ENCODE data around the gene NFYC. TPM values are rescaled to one million over a fixed set of nuclear protein-coding genes. Genes with fewer than 3 reads are reported as not detected.
"Not testable (repeated sequence)": the region's sequence is repeated elsewhere in the genome, so short reads cannot be mapped to it uniquely, and the experiment has no call there.

Gene NFYC
- total RNA-seq, 1 donor from 2014 or later: 32.5 TPM

DNA sequence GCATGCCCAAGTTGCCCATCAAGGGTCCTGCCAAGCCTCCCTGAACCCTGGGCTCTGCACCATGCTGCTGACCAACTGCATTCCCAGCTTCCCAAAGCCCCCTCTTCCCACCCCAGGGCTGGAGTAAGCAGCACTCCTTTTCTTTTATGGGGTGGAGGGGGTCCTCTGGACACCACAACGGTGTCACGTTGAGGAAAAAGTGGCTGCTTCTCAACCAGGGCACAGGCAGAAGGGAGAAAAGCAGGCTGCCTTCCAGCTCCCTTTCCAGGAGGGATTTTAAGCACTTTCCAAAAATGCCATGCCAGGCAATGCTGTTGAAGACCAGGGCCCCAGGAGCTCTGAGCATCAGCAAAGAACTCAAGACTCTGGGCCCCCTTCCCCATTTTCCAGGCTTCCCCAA, 26.7 kb upstream of the NFYC start:
- no peak for DNase-seq (ENCODE audit: extremely low read depth, low read depth, low spot score)

DNA sequence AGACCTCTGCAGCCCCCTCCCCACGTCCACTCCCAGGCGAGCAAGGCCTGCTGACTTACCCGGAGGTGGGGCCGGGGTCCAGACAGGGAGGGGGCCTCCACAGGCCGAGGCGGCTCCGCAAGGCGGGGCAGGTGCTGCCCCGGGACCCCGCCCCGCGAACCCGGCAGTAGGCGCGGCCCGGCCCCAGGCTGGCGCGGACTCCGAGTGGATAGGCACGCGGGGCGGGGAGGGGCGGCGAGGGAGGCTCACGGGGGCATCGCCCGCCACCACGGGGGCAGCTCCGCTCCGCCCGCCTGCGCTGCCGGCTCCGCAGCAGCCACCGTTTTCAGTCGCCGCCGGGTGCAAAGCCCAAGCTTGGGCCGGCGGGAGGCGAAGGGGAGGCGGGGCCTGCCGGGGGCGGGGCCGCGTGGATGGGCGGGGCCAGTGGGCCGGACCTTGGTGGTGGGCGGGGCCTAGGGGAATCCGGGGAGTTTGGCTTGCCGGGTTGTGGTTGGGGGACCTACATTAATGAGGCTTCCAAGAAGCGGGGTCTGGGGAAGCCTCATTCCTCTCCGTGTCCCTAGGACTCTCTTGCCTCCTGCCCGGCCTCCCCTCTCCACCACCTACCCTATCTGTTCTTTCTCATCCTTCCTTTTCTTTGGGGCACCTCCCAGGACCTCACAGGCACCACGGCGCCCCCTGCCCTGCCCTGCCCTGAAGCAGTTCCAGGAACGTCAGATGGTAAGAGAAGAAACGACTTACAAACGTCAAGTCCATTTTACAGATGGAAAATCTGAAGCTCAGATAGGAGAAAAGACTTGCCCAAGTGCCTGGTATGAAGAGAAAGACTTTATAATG, 26.0 kb upstream of the NFYC start, which contains the start of gene RIMS3:
Gene RIMS3 (minus strand): TSS at position 348 of the 837 bp plus-strand sequence. CDS start 23,757 bp downstream, outside the sequence.
- no peak for DNase-seq (ENCODE audit: extremely low read depth, low read depth, low spot score)

DNA sequence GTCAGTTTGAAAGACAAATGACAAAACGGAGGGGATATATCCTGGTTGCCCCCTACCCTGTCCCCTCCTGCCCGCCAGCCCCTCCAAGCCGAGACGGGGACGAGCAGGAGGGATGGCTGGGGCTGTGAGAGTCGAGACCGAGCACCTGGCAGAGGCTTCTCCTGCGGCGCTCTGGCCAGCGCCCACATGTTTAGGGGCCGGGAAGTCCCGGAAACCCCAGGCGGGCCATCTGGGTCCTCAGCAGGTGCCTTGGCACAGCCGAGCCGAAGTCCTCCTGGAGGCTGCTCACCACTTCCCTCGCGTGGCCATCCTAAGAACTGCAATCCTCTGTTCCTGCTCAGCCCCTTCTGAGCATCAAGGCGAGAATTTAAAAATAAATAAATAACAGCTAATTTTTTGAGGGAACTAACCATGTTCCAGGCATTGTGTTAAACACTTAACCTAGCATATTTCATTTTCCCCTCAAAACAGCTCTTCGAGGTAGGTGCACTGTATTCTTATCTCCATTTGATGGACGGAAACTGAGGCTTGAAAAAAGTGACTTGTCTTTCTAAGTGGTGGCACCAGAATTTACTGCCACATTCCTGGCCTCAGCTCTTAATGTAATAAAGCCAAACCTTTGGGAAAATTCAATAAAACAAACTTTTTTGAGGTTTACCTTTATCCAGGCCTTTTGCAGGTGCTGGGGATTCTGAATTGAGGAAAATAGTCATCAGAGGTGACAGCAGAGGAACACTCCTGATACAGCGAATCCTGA, 22.6 kb upstream of the NFYC start:
- DNase-seq (ENCODE audit: extremely low read depth, low read depth, low spot score): no peak

GRCh38 chr1:40673452-40673851, 18.1 kb upstream of the NFYC start:
- DNase-seq (ENCODE audit: extremely low read depth, low read depth, low spot score): no peak

- no peak for DNase-seq (ENCODE audit: extremely low read depth, low read depth, low spot score)
Measured at GRCh38 chr1:40676501-40676900, 15.0 kb upstream of the NFYC start.

GRCh38 chr1:40679165-40679953, 12.1 kb upstream of the NFYC start:
- no peak for DNase-seq (ENCODE audit: extremely low read depth, low read depth, low spot score)

DNA sequence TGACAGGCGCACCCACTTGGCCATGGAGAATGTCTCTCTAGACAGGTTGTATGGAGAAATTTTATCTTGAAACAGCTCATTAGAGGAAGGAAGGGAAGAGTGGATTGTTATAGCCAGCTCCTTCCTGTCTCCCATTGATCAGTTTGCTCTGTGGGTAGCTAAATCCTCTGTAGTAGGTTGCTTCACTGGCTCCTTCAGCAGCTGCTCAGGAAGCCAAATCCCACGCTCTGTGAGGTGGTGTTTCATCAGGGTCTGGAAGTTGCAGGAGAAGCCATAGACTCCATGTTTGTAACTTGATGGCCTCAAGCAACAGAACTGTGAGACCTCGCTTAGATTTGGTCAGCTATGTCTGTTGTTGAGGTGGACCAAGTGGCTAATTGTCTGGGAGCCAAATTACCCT, 6.8 kb upstream of the NFYC start:
- no peak for DNase-seq (ENCODE audit: extremely low read depth, low read depth, low spot score)

DNA sequence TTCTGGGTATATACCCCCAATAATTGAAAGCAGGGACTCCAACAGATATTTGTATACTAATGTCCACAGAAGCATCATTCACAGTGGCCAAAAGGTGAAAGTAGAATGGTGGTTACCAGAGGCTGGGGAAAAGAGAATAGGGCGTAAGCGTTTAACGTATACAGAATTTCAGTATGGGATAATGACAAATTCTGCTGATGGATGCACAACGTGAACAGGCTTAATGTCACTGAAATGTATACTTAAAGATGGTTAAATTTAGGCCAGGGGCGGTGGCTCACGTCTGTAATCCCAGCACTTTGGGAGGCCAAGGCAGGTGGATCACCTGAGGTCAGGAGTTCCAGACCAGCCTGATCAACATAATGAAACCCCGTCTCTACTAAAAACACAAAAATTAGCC, 4.4 kb upstream of the NFYC start:
- no peak for DNase-seq (ENCODE audit: extremely low read depth, low read depth, low spot score)

- DNase-seq (ENCODE audit: extremely low read depth, low read depth, low spot score): no peak
Measured at GRCh38 chr1:40687661-40688060, 3.8 kb upstream of the NFYC start.

GRCh38 chr1:40689737-40690136, 1.8 kb upstream of the NFYC start:
- DNase-seq (ENCODE audit: extremely low read depth, low read depth, low spot score): no peak

- no peak for DNase-seq (ENCODE audit: extremely low read depth, low read depth, low spot score)
Measured at GRCh38 chr1:40690771-40691537, 550 bp upstream of the NFYC start.

DNA sequence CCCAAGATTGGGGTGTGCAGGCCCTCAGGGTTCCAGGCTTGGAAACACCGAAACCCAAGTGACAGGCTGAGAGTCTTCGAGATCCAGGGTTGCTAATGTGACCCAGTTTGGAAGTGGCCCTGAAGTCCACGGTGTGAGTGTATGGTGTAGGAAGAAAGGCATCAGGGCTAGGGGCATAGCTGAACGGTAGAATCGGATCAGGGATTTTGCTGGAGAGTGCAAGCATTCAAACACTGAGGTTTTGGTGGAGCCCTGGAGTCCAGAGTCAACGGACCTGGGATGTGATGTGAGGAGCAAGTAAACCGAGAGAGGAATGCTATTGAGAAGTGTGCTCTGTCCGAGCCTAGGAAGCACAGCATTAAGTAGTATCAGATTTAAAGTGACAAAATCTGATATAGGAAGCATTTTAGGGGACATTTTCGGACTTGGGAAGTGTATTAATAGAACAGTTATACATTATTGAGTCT, 958 bp downstream of the NFYC start:
- no peak for DNase-seq (ENCODE audit: extremely low read depth, low read depth, low spot score)

- no peak for DNase-seq (ENCODE audit: extremely low read depth, low read depth, low spot score)
Measured at GRCh38 chr1:40693425-40693824, 1.9 kb downstream of the NFYC start.

DNA sequence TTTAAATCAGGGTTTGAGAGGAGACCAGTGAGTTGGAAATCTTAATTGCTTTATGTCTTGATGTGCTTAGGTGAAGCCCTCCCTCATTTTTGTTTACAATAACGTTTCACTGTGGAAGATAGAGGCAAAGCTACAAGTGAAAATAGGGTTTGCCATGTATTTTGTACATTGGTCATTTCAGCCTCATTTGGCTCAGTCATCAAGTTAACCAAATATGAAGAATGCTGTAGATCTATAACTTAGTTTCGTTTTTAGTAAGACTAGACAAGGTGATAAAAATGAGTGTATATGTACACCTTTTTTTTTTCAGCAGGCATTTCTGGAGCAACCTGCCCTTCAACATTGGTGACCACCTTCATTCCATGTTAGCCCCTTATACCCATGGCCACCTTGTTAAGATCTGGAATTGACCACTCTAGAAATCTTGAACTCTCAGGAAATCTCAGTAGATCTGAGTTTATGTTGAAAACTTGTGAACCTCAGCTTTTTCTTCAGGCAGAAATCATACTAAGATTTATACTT, 2.9 kb downstream of the NFYC start:
- DNase-seq (ENCODE audit: extremely low read depth, low read depth, low spot score): no peak

GRCh38 chr1:40696294-40696693, 4.8 kb downstream of the NFYC start:
- no peak for DNase-seq (ENCODE audit: extremely low read depth, low read depth, low spot score)

GRCh38 chr1:40697436-40697835, 5.9 kb downstream of the NFYC start:
- no peak for DNase-seq (ENCODE audit: extremely low read depth, low read depth, low spot score)

DNA sequence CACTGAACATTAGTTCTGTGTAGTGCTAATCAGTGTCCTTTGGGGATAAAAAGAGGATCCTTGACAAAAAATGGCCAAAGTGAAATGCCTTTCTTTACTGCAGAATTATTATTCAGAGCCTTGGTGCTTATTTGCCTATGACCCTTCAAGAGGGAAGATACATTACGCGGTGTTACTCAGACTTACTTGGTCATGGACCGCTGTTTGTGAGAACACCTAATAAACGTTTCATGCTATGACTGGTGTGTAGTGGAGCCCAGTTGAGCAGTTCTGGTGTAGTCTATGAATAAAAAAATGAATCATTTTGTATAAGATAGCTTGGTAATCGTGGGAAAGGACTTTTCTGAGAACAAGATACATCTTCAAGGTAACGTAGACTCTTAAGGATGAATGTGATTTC, 8.3 kb downstream of the NFYC start:
- no peak for DNase-seq (ENCODE audit: extremely low read depth, low read depth, low spot score)

GRCh38 chr1:40701684-40702083, 10.2 kb downstream of the NFYC start:
- DNase-seq (ENCODE audit: extremely low read depth, low read depth, low spot score): no peak

DNA sequence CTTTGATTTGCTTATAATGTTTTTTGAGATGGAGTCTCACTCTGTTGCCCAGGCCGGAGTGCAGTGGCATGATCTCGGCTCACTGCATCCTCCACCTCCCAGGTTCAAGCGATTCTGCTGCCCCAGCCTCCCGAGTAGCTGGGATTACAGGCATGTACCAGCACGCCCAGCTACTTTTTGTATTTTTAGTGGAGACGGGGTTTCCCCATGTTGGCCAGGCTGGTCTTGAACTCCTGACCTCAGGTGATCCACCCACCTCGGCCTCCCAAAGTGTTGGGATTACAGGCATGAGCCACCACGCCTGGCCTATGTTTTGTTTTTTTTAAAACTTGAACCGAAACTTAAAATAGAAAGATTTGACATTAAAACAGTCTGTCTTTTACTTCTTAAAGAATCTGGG, 11.3 kb downstream of the NFYC start:
- DNase-seq (ENCODE audit: extremely low read depth, low read depth, low spot score): not testable (repeated sequence)

DNA sequence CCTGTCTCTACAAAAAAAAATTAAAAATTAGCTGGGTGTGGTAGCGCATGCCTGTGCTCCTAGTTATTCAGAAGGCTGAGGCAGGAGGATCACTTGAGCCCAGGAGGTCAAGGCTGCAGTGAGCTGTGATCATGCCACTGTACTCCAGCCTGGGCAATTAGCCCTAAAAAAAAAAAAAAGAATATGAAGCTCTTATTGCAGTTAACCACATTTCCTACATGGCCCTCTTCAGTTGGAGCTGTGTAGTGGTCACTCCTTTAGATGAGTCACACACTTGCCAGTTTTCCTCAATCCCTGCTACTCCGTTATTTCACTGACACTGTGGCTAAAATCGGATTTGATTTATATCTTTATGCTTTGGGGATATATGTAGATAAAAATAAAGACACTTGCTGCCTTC, 11.8 kb downstream of the NFYC start:
- no peak for DNase-seq (ENCODE audit: extremely low read depth, low read depth, low spot score)

Measured in glomerular endothelial cell (primary cell).